HL-60 (cell line): ENCODE data around the gene OR6C68.
A peak's percentile ranks its signal among the peaks of the same experiment; 100 is the strongest.

Source experiments
- DNase-seq, 2 experiments: peaks; one replicate each; pipeline ENCODE4 v3.0.0-alpha.2; 2010 to 2020; ENCODE audit warnings: low read depth in 1 of 2, low spot score in 1 of 2
- H3K27ac ChIP-seq: fragments of 250-450 bp; sonication (Bioruptor Pico); replicated peaks from 2 replicates; pipeline ENCODE4 v1.5.1; 2020; ENCODE audit warnings: mild to moderate bottlenecking, moderate library complexity
- H3K27me3 ChIP-seq: fragments of 250-450 bp; sonication (Bioruptor Pico); 2 replicates; pipeline ENCODE4 v1.5.1; 2021; ENCODE audit warnings: mild to moderate bottlenecking, moderate library complexity; ENCODE audit not compliant: insufficient read depth, poor library complexity, severe bottlenecking
- H3K4me3 ChIP-seq: replicated peaks from 2 replicates; pipeline ENCODE4 v1.5.1; 2011; ENCODE audit warnings: mild to moderate bottlenecking, control low read depth, low read length; ENCODE audit not compliant: insufficient read depth
- GABPA ChIP-seq: IDR thresholded peaks from 2 replicates; pipeline ENCODE4 v1.6.1; 2012; ENCODE audit warnings: low read depth
- POLR2AphosphoS5 ChIP-seq: IDR thresholded peaks from 2 replicates; pipeline ENCODE4 v1.6.1; 2012; ENCODE audit warnings: low read depth
- SPI1 ChIP-seq: IDR thresholded peaks from 2 replicates; pipeline ENCODE4 v1.6.1; 2012; ENCODE audit warnings: low read depth, mild to moderate bottlenecking, borderline replicate concordance
- TF ChIP-seq, protein P1 (sequence below): IDR thresholded peaks from 2 replicates; pipeline ENCODE4 v1.6.1; 2012; ENCODE audit warnings: low read depth; ENCODE audit not compliant: insufficient replicate concordance
- TF ChIP-seq, protein P2 (sequence below): IDR thresholded peaks from one replicate; pipeline ENCODE4 v1.5.1; 2011; ENCODE audit warnings: low read length, control low read depth, inconsistent platforms; ENCODE audit not compliant: insufficient read depth

OR6C68 gene

DNA sequence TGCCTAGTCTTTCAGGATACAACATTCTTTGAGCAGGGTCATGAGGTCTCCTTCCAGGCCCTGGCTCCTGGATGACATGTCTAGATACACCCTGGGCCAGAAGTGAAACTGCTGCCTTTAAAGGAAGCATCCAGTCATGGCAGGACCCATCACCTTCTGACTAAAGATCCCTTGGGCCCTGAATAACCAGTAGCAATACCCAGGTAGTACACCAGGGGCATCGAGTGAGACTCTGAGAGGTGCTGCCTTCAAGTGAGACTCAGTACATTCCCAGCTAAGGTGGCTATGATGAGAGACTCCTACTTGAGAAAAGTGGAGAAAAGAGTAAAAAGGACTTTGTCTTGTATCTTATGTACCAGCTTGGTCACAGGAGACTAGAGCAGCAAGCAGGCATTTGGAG, 23.5 kb downstream of the OR6C68 start:
- H3K27ac ChIP-seq: no peak overlapping the region
- no peak for DNase-seq
- no peak overlapping the region for H3K4me3 ChIP-seq
- no peaks in the 10 kb centered on the region for H3K27me3 ChIP-seq
- no peak for TF ChIP-seq GABPA
- TF ChIP-seq, protein P1, sequence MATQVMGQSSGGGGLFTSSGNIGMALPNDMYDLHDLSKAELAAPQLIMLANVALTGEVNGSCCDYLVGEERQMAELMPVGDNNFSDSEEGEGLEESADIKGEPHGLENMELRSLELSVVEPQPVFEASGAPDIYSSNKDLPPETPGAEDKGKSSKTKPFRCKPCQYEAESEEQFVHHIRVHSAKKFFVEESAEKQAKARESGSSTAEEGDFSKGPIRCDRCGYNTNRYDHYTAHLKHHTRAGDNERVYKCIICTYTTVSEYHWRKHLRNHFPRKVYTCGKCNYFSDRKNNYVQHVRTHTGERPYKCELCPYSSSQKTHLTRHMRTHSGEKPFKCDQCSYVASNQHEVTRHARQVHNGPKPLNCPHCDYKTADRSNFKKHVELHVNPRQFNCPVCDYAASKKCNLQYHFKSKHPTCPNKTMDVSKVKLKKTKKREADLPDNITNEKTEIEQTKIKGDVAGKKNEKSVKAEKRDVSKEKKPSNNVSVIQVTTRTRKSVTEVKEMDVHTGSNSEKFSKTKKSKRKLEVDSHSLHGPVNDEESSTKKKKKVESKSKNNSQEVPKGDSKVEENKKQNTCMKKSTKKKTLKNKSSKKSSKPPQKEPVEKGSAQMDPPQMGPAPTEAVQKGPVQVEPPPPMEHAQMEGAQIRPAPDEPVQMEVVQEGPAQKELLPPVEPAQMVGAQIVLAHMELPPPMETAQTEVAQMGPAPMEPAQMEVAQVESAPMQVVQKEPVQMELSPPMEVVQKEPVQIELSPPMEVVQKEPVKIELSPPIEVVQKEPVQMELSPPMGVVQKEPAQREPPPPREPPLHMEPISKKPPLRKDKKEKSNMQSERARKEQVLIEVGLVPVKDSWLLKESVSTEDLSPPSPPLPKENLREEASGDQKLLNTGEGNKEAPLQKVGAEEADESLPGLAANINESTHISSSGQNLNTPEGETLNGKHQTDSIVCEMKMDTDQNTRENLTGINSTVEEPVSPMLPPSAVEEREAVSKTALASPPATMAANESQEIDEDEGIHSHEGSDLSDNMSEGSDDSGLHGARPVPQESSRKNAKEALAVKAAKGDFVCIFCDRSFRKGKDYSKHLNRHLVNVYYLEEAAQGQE: no peak
- no peak for TF ChIP-seq SPI1
- TF ChIP-seq POLR2AphosphoS5: no peak
- TF ChIP-seq, protein P2, sequence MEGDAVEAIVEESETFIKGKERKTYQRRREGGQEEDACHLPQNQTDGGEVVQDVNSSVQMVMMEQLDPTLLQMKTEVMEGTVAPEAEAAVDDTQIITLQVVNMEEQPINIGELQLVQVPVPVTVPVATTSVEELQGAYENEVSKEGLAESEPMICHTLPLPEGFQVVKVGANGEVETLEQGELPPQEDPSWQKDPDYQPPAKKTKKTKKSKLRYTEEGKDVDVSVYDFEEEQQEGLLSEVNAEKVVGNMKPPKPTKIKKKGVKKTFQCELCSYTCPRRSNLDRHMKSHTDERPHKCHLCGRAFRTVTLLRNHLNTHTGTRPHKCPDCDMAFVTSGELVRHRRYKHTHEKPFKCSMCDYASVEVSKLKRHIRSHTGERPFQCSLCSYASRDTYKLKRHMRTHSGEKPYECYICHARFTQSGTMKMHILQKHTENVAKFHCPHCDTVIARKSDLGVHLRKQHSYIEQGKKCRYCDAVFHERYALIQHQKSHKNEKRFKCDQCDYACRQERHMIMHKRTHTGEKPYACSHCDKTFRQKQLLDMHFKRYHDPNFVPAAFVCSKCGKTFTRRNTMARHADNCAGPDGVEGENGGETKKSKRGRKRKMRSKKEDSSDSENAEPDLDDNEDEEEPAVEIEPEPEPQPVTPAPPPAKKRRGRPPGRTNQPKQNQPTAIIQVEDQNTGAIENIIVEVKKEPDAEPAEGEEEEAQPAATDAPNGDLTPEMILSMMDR: peak; percentile 5

GRCh38 chr12:55516391-55516790, 24.2 kb downstream of the OR6C68 start:
- H3K27ac ChIP-seq: no peak overlapping the region
- H3K27me3 ChIP-seq: no peaks in the 10 kb centered on the region
- TF ChIP-seq, protein P2: no peak
- peak; percentile 59 for TF ChIP-seq POLR2AphosphoS5
- no peak overlapping the region for H3K4me3 ChIP-seq
- peak in 1 of 2 experiments; percentile 53 for DNase-seq
